HUES64 (cell line): ENCODE data around the gene CFAP46.

Source experiments
- H3K27ac ChIP-seq: 2 replicates; pipeline ENCODE4 v1.7.0; 2013; ENCODE audit warnings: low read depth, low read length, inconsistent platforms
- H3K27me3 ChIP-seq: 2 replicates; pipeline ENCODE4 v1.6.1; 2013; ENCODE audit warnings: mild to moderate bottlenecking, low read length; ENCODE audit not compliant: insufficient read depth
- H3K36me3 ChIP-seq: 2 replicates; pipeline ENCODE4 v1.6.1; 2013; ENCODE audit warnings: mild to moderate bottlenecking, low read length; ENCODE audit not compliant: insufficient read depth
- H3K4me1 ChIP-seq: 2 replicates; pipeline ENCODE4 v1.6.1; 2013; ENCODE audit warnings: mild to moderate bottlenecking, low read length, moderate library complexity; ENCODE audit not compliant: insufficient read depth
- H3K4me3 ChIP-seq: 2 replicates; pipeline ENCODE4 v1.5.1; 2013; ENCODE audit warnings: mild to moderate bottlenecking, low read length, moderate library complexity
- H3K9ac ChIP-seq: 2 replicates; pipeline ENCODE4 v1.6.1; 2013; ENCODE audit warnings: mild to moderate bottlenecking, low read depth, low read length
- H3K9me3 ChIP-seq: 2 replicates; pipeline ENCODE4 v1.6.1; 2013; ENCODE audit warnings: low read depth, low read length; ENCODE audit not compliant: insufficient read depth
- WGBS: fragments of 150-250, 120-280 bp; methylation state at CpG from one replicate; pipeline ENCODE4 v1.1.7; 2013; ENCODE audit warnings: missing lambda C conversion rate; 5-methylcytosine and 5-hydroxymethylcytosine counted together

CFAP46 gene

GRCh38 chr10:132788180-132788830 is 154.1 kb downstream of the CFAP46 start:
- H3K27me3 ChIP-seq, result peaks cover 82% of the 10 kb centered on the region
- WGBS, result 3% methylated on average over 78 of the region's 79 CpGs
- H3K9me3 ChIP-seq, result no peaks in the 10 kb centered on the region
- H3K4me1 ChIP-seq, result peaks cover 7% of the 10 kb centered on the region
- no peaks in the 10 kb centered on the region for H3K36me3 ChIP-seq
- H3K27ac ChIP-seq, result no peak overlapping the region
- no peak overlapping the region for H3K9ac ChIP-seq
- peak overlapping the region; percentile 45 for H3K4me3 ChIP-seq

GRCh38 chr10:132787495-132788179 is 154.7 kb downstream of the CFAP46 start:
- H3K4me3 ChIP-seq, result peak overlapping the region; percentile 45
- no peak overlapping the region for H3K9ac ChIP-seq
- no peaks in the 10 kb centered on the region for H3K36me3 ChIP-seq
- H3K9me3 ChIP-seq, result no peaks in the 10 kb centered on the region
- no peak overlapping the region for H3K27ac ChIP-seq
- H3K27me3 ChIP-seq, result peaks cover 88% of the 10 kb centered on the region
- 2% methylated on average over 73 of the region's 80 CpGs for WGBS
- H3K4me1 ChIP-seq, result peaks cover 13% of the 10 kb centered on the region

- 6% methylated on average over 80 of the region's 80 CpGs for WGBS
- H3K4me1 ChIP-seq, result peaks cover 14% of the 10 kb centered on the region
- H3K4me3 ChIP-seq, result peak overlapping the region; percentile 33
- H3K36me3 ChIP-seq, result no peaks in the 10 kb centered on the region
- no peaks in the 10 kb centered on the region for H3K9me3 ChIP-seq
- H3K9ac ChIP-seq, result no peak overlapping the region
- no peak overlapping the region for H3K27ac ChIP-seq
- H3K27me3 ChIP-seq, result peaks cover 95% of the 10 kb centered on the region
Observed at GRCh38 chr10:132786884-132787494, 155.4 kb downstream of the CFAP46 start.

- Histone ChIP-seq H3K27me3 (peaks cover 98% of the 10 kb centered on the region), H3K9ac (no peak overlapping the region), H3K4me3 (no peak overlapping the region; the same call in 1 of the 2 replicates), H3K9me3 (no peaks in the 10 kb centered on the region), H3K4me1 (peaks cover 14% of the 10 kb centered on the region), H3K27ac (no peak overlapping the region), H3K36me3 (no peaks in the 10 kb centered on the region)
- 10% methylated on average over 58 of the region's 58 CpGs for WGBS
Observed at GRCh38 chr10:132786476-132786883, 155.9 kb downstream of the CFAP46 start.

- Histone ChIP-seq H3K4me3 (peak within 1 kb of the TSS; percentile 32), H3K27me3 (peaks cover 96% of the 10 kb centered on the region), H3K27ac (no peak within 1 kb of the TSS), H3K9ac (no peak within 1 kb of the TSS), H3K9me3 (no peaks in the 10 kb centered on the region), H3K36me3 (no peaks in the 10 kb centered on the region), H3K4me1 (peaks cover 14% of the 10 kb centered on the region)
- WGBS, result 2% methylated on average over 119 of the region's 119 CpGs
Observed at GRCh38 chr10:132785723-132786475, 156.5 kb downstream of the CFAP46 start, which contains the start of gene NKX6-2. Gene NKX6-2, minus strand, starts transcription at chr10:132786147. Its CDS starts 199 bp downstream, at chr10:132785948.

- H3K36me3 ChIP-seq, result no peaks in the 10 kb centered on the region
- peaks cover 88% of the 10 kb centered on the region for H3K27me3 ChIP-seq
- no peak overlapping the region for H3K9ac ChIP-seq
- H3K27ac ChIP-seq, result no peak overlapping the region
- H3K4me1 ChIP-seq, result peaks cover 14% of the 10 kb centered on the region
- 4% methylated on average over 111 of the region's 111 CpGs for WGBS
- H3K9me3 ChIP-seq, result no peaks in the 10 kb centered on the region
- H3K4me3 ChIP-seq, result peak overlapping the region; percentile 32; the same call in 1 of the 2 replicates
Observed at GRCh38 chr10:132784866-132785722, 157.3 kb downstream of the CFAP46 start.

GRCh38 chr10:132783940-132784865 is 158.2 kb downstream of the CFAP46 start:
- Histone ChIP-seq H3K36me3 (no peaks in the 10 kb centered on the region), H3K27me3 (peaks cover 79% of the 10 kb centered on the region), H3K4me1 (peaks cover 14% of the 10 kb centered on the region), H3K9ac (no peak overlapping the region), H3K27ac (no peak overlapping the region), H3K9me3 (no peaks in the 10 kb centered on the region), H3K4me3 (peak overlapping the region; percentile 25; the same call in 1 of the 2 replicates)
- WGBS, result 6% methylated on average over 106 of the region's 106 CpGs

- H3K27ac ChIP-seq, result no peak overlapping the region
- H3K4me1 ChIP-seq, result peaks cover 14% of the 10 kb centered on the region
- H3K9ac ChIP-seq, result no peak overlapping the region
- no peak overlapping the region for H3K4me3 ChIP-seq
- no peaks in the 10 kb centered on the region for H3K9me3 ChIP-seq
- H3K36me3 ChIP-seq, result no peaks in the 10 kb centered on the region
- peaks cover 70% of the 10 kb centered on the region for H3K27me3 ChIP-seq
- WGBS, result 11% methylated on average over 27 of the region's 30 CpGs
Observed at GRCh38 chr10:132783165-132783939, 159.0 kb downstream of the CFAP46 start.

- 95% methylated on average over 20 of the region's 20 CpGs for WGBS
- Histone ChIP-seq H3K9me3 (no peaks in the 10 kb centered on the region), H3K27ac (no peak overlapping the region), H3K4me3 (no peak overlapping the region), H3K9ac (no peak overlapping the region), H3K36me3 (no peaks in the 10 kb centered on the region), H3K4me1 (peaks cover 14% of the 10 kb centered on the region), H3K27me3 (peaks cover 52% of the 10 kb centered on the region)
Observed at GRCh38 chr10:132781556-132781955, 160.8 kb downstream of the CFAP46 start.
